Uterus (tissue), 4 donors: ENCODE results near the gene MRPL33. TPM values are rescaled to one million over a fixed set of nuclear protein-coding genes. Genes with fewer than 3 reads are reported as not detected.

Experiments
- DNase-seq, 2 donors: peaks; one replicate each; pipeline ENCODE4 v3.0.0-alpha.2; 2019 to 2020
- H3K27ac ChIP-seq, 2 donors: fragments of 200-600 bp; sonication (generic); 1 replicate in 1 of 2; 2 replicates in 1 of 2; pipeline ENCODE4 v1.5.1; 2016 to 2018
- H3K27me3 ChIP-seq, 2 donors: fragments of 200-600 bp; sonication (generic); one replicate each; pipeline ENCODE4 v1.5.1; 2018 to 2019; ENCODE audit warnings: control low read depth in 1 of 2
- H3K36me3 ChIP-seq, 2 donors: fragments of 200-600 bp; sonication (generic); one replicate each; pipeline ENCODE4 v1.5.1; 2019; ENCODE audit warnings: control low read depth in 1 of 2
- H3K4me1 ChIP-seq, 2 donors: fragments of 200-600 bp; sonication (generic); one replicate each; pipeline ENCODE4 v1.5.1; 2018 to 2019; ENCODE audit warnings: control low read depth in 1 of 2
- H3K4me3 ChIP-seq, 2 donors: fragments of 200-600 bp; sonication (generic); 1 replicate in 1 of 2; 2 replicates in 1 of 2; pipeline ENCODE4 v1.5.1; 2018 to 2019; ENCODE audit warnings: mild to moderate bottlenecking in 1 of 2
- H3K9me3 ChIP-seq, 2 donors: fragments of 200-600 bp; sonication (generic); one replicate each; pipeline ENCODE4 v1.5.1; 2019; ENCODE audit warnings: control low read depth in 1 of 2
- POLR2A ChIP-seq, 2 donors: fragments of 450-650 bp; IDR thresholded peaks; one replicate each; pipeline ENCODE4 v1.6.1; 2016; ENCODE audit warnings: antibody characterized with exemption in 2 of 2, mild to moderate bottlenecking in 1 of 2, moderate library complexity in 1 of 2
- intact Hi-C: fragments of 100-400 bp; cut with DNase I; formaldehyde crosslinking; loops from one replicate; pipeline ENCODE4 v1.15.1; 2023; ENCODE audit warnings: low total_unique reads
- total RNA-seq, 4 donors: library from RNA; depleted of rRNA in 3 of 4; stranded (reverse); fragments of >200 nt in 3 of 4; gene quantifications; one replicate each; pipeline versions ENCODE4 v1.1.0 to v1.2.4, GENCODE V29; 2014 to 2023
- TF ChIP-seq, protein P1 (sequence below), 4 experiments: fragments of 200-600 bp in 2 of 4; fragments of 450-650 bp in 2 of 4; sonication (generic) in 2 of 4; IDR thresholded peaks; one replicate each; pipeline ENCODE4 v1.5.1; 2016 to 2019; ENCODE audit warnings: antibody characterized with exemption in 4 of 4, mild to moderate bottlenecking in 2 of 4, moderate library complexity in 1 of 4
- donor health status: DM: yes; HTN: yes; CAD: no.

MRPL33 gene
- total RNA-seq = 100 to 1,000 TPM in 1 of 4 donors, 10 to 100 TPM in 3; 51.7 to 404 (median 71.4) TPM

DNA sequence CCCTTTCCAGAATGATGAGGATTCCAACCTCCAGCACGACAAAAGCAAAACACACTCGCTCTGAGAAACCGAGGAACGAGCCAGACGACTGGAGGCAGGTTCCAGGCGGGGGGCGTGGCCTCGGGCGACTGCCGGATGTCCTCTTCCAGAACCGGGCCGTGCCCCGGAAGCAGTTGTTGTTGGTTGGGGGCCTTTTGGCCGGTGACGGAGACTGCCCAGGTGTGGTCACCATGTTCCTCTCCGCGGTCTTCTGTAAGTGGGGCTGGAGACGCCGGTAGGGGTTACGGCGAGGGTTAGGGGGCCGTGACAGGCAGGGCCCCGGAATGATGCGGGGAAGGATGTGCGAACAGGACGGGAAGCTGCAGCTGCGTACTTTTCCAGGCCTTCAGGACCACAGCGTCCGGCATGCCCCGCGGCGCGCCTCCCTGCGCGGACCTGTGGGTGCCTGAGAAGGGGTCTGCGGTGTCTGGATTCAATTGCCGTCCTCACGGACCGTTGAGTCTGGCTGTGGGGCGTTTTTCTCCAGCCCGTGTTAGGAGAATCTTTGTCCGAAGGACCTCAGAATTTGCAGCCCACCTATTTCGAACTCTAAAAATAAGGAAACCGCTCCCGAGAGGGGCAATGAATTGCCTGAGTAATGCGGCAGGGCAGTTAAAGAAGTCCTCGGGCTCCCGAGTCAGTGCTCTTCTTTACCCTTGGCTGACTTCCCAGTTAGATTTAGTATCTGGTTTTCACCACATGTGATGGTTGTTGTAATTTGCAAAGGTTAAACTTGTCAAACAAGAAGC lies at the start of gene MRPL33:
Gene MRPL33 (plus strand): TSS at position 172 of the 788 bp plus-strand sequence. CDS start 59 bp downstream, at position 231.
- Histone ChIP-seq H3K9me3 (no peaks in the 10 kb centered on the region), H3K27me3 (no peaks in the 10 kb centered on the region), H3K4me1 (no peaks in the 10 kb centered on the region), H3K36me3 (no peaks in the 10 kb centered on the region), H3K4me3 (peak within 1 kb of the TSS; percentile 55 to 91), H3K27ac (peak within 1 kb of the TSS; percentile 88 to 93)
- DNase-seq = peak; percentile 93 to 95
- TF ChIP-seq POLR2A (IDR thresholded peaks at IDR 0.05) = peak; percentile 68 to 76
- TF ChIP-seq, protein P1, sequence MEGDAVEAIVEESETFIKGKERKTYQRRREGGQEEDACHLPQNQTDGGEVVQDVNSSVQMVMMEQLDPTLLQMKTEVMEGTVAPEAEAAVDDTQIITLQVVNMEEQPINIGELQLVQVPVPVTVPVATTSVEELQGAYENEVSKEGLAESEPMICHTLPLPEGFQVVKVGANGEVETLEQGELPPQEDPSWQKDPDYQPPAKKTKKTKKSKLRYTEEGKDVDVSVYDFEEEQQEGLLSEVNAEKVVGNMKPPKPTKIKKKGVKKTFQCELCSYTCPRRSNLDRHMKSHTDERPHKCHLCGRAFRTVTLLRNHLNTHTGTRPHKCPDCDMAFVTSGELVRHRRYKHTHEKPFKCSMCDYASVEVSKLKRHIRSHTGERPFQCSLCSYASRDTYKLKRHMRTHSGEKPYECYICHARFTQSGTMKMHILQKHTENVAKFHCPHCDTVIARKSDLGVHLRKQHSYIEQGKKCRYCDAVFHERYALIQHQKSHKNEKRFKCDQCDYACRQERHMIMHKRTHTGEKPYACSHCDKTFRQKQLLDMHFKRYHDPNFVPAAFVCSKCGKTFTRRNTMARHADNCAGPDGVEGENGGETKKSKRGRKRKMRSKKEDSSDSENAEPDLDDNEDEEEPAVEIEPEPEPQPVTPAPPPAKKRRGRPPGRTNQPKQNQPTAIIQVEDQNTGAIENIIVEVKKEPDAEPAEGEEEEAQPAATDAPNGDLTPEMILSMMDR (IDR thresholded peaks at IDR 0.05) = no peak
- intact Hi-C loops = no loop called here

DNA sequence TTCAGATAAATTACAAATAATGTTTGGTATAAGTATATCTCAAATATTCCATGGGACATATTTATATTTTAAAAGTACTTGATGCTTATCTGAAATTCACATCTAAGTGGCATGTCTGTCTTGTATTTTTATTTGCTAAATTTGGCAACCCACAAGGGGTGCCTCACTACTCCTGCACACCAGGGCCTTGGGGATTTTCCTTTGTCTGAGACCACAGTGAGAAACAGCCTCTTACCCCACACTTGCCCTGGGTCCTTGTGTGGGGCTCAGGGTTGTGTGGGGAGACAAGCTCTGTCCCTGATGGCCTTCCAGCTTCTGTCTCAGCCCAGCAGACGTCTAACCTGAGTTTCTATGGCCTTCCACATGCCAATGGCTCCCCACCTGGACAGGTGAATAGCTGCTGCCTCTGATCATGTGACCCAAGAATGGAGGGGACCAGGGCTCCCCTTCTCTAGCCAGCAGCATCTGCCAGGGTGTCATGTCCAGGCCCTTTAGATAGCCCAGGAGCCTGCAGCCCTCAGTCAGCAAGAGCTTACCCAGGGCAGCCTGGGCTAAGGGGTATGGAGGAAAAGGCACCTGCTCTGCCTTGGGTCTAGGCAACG lies 49.5 kb upstream of the MRPL33 start:
- TF ChIP-seq, protein P1 (IDR thresholded peaks at IDR 0.05) = no peak
- no peak for TF ChIP-seq POLR2A (IDR thresholded peaks at IDR 0.05)
- intact Hi-C loops = no loop called here

DNA sequence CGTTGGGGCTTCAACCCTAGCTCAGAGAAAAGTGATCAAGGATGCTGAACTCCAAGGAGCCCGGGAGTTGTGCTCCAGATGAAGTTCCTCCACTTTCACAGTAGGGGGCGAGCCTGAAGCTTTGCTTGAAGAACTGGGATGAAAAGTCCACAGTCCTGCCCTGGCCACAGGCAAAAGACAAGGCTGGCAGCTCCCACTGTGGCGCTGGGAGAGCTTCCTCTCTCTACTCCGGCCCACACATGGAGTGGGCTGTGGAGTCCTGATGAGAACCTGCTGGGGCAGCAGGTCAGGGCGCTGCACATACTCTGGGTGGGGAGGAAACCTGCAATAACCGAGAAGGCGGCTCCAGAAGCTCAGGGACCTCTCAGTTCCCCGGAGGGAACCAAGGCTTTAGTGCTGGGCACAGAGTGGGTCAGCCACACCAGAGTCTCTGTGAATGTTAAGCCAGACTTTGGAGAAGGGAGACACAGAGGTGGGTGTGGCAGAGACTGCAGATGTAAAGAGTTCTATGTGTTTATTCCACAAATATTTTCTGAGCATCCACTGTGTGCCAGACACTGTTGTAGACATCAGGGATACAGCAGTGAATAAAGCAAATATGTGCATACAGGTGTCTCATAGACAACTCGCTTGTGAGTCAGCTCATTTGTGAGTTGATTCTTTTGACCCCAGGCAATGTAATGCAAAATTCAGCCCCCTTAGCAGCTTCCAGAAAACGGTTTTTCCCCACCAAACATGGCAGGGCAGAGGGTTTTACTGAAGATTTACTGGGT lies 48.0 kb upstream of the MRPL33 start:
- Histone ChIP-seq H3K27ac (peak overlapping the region; percentile 87 to 94), H3K27me3 (no peaks in the 10 kb centered on the region), H3K4me3 (no peak overlapping the region), H3K4me1 (peaks cover 0 to 4% of the 10 kb centered on the region in 2 donors), H3K36me3 (no peaks in the 10 kb centered on the region), H3K9me3 (no peaks in the 10 kb centered on the region)
- DNase-seq = peak; percentile 66 to 80
- intact Hi-C loops = no loop called here
- TF ChIP-seq POLR2A (IDR thresholded peaks at IDR 0.05) = no peak
- TF ChIP-seq, protein P1 (IDR thresholded peaks at IDR 0.05) = peak; percentile 81 to 91 (median 85)

More for the DNA sequence above, 49.5 kb upstream of the MRPL33 start:
- no peak overlapping the region for H3K4me3 ChIP-seq
- DNase-seq = no peak
- no peaks in the 10 kb centered on the region for H3K9me3 ChIP-seq
- no peaks in the 10 kb centered on the region for H3K27me3 ChIP-seq
- peak overlapping the region in 1 of 2 donors; percentile 26 for H3K27ac ChIP-seq
- H3K36me3 ChIP-seq = no peaks in the 10 kb centered on the region
- H3K4me1 ChIP-seq = peaks cover 0 to 4% of the 10 kb centered on the region in 2 donors

DNA sequence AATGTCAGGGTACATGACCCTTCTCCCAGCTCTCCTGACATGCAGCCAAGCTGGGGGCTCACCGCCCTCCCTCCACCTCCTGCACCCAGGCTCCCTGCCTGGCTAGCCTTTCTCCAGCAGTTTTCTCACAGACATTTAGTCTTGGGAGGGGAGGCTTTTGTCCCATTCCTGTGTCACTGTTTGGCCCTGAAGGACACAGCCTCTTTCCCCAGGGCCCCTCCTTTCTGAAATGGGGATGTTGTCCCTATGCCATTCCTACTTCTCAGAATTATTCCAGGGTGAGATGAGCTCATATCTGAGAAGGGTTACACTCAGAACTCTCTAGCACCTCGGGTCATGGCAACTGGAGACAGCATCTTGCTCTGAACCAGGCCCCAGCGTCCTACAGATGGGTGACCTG lies 47.3 kb upstream of the MRPL33 start:
- intact Hi-C loops = no loop called here
- Histone ChIP-seq H3K36me3 (no peaks in the 10 kb centered on the region), H3K27me3 (no peaks in the 10 kb centered on the region), H3K4me1 (peaks cover 0 to 4% of the 10 kb centered on the region in 2 donors), H3K4me3 (no peak overlapping the region), H3K27ac (peak overlapping the region; percentile 87 to 94), H3K9me3 (no peaks in the 10 kb centered on the region)
- TF ChIP-seq, protein P1 (IDR thresholded peaks at IDR 0.05) = no peak
- no peak for TF ChIP-seq POLR2A (IDR thresholded peaks at IDR 0.05)
- DNase-seq = no peak
